DMS53 treated with DMSO at 0.1 percent for 48 hours (cell line): ENCODE measurements around the gene WWOX.

Source experiments
- DNase-seq: peaks from one replicate; lab custom pipeline; 2025; ENCODE audit not compliant: unreplicated experiment; lab: John Stamatoyannopoulos, UW

The WWOX gene

DNA sequence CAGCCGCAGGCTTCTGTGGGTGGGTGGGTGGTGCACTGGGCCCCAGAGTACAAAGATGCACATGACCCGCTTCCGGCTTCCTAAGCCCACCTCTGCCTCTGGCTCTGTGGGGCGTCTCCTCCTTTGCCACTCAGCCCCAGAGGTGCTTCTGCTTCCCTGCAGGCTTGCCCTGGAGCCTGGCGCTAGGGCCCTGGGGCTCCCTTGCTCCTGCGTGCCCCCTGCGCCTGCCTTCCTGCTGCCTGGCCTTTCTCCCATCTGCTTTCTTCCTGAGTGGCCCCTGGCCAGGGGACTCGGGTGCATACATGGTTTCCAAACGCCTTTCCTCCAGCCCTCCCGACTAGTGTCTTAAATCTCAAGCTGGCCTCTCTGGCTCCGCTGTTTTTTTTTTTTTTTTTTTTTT lies 3.4 kb downstream of the WWOX start:
- DNase-seq, result no peak

DNA sequence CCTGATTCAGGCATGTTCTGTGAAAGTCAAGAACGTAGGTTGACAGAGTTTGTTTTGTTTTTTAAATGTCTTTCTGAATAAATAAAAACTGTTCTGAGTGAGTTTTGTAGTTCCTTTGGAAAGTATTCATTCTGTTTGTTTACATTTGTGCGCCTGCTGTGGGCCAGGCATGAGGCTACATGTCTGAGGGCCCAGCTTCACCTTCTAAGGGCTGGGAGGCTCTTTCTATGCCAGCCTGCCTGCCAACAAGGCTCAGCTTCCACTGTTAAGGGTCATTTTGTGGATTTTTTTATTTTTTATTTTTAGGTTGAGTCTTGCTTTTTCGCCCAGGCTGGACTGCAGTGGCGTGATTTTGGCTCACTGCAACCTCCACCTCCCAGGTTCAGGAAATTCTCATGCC lies 6.1 kb downstream of the WWOX start:
- no peak for DNase-seq

- DNase-seq, result no peak
These were observed 7.2 kb downstream of the WWOX start for GRCh38 chr16:78106686-78107085.

- no peak for DNase-seq
These were observed 9.0 kb downstream of the WWOX start for GRCh38 chr16:78108451-78108850.

DNA sequence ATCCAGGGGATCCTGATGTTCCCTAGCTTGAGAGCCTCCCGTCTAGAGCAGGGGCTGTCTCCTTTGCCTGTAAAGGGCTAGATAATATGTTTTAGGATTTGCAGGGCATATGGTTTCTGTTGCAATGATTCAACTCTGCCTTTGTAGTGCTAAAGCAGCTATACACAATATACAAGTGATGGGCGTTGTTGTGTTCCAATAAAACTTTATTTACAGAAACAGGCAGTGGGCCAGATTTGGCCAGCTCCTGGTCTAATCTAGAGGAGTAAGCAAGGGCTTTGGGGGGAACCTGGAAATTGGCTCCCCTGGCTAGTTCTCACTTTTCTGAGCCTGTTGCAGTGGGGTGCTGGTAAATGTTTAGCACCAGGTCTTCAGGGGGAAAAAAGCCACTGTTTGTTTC lies 13.8 kb downstream of the WWOX start:
- no peak for DNase-seq

- no peak for DNase-seq
These were observed 16.2 kb downstream of the WWOX start for GRCh38 chr16:78115659-78116058.

GRCh38 chr16:78116946-78117345 lies 17.5 kb downstream of the WWOX start:
- no peak for DNase-seq

DNA sequence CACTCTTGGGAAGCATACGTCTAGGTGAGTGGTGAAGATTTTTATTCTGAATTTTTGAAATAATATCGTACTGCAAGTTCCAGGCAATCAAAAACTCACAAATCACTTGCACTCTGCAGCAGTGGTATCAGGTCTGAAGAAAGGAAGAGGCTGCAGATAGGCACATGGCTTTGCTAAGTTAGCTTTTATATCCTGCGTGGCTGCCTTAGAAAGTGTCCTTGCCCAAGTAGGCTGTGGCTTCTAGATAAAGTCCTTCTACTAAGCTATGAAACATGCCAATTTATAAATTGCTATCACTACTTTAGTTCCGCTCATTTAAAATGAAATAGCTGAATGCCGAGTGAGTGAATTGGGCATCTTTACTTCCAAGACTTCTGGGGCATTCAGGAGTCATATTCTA lies 17.9 kb downstream of the WWOX start:
- DNase-seq, result no peak

DNA sequence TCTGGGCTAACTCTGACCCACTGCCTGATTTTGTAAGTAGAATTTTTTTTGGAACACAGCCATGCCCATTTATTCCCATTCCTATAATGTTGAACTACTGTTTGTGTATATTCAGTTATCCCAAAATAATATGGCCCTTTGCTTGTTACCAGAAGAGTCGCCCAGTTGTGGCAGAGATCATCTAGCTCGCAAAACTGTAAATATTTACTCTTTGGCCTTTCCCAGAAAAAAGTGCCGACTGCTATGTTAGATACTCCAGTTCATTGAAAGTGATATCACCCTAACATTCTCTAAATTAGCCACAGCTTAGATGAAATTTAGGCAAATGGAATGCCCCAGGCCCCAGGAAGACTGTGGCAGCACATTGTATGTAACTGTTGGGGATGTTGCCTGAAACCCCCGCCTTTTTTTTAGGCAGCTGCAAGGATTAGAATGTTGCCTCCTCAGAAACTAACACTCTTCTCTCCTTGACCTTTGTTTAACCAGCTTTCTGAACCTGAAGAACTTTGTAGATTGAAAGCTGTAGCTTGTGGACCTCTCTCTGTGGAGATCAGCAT lies 19.1 kb downstream of the WWOX start:
- DNase-seq, result peak; percentile 9

DNA sequence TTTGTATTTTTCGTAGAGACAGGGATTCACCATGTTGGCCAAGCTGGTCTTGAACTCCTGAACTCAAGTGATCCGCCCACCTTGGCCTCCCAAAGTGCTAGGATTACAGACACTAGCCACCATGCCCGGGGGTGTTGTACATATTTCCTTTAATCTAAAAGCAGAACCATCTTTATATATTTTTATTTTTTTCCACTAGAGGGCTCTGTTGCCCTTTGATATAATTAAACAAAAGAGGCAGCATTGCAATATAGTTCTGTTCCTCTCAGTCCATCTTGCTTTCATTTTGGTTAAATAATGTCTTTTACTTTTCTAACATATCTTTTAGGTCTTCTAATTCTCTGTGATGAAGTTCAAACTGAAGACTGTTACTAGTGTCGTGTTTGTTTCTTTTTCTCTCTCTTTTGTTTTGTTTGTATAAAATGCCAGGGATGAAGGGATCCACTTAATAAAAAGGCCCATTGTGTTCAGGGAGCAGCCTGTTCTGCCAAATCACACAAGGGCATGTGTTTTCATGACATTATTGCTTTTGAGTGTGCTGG lies 23.4 kb downstream of the WWOX start:
- DNase-seq, result peak; percentile 69

GRCh38 chr16:78125112-78125844 lies 25.8 kb downstream of the WWOX start:
- DNase-seq, result no peak

DNA sequence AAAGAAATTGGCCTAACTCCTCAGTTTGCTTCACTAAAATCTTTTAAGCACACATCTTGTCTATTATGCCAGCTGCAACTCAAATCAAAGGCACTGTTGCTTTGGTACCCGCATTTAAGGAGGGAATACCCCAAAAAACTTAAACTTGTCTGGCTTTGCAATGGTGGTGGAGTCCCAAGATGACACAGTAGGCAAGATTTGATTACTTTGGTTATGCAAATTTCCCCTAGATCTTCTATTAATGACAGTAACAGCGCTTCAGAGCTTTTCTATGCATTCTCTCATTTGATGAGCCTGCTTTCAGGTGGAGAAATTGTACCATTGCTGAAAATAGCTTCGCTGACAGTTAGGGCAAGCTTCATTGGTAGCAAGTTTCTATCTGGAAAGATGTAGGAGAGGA lies 27.2 kb downstream of the WWOX start:
- DNase-seq, result no peak

- DNase-seq, result no peak
These were observed 27.7 kb downstream of the WWOX start for GRCh38 chr16:78127130-78127529.

- DNase-seq, result no peak
These were observed 29.5 kb downstream of the WWOX start for GRCh38 chr16:78128913-78129312.

GRCh38 chr16:78129349-78129748 lies 29.9 kb downstream of the WWOX start:
- DNase-seq, result no peak

GRCh38 chr16:78130083-78130608 lies 30.7 kb downstream of the WWOX start:
- no peak for DNase-seq

DNA sequence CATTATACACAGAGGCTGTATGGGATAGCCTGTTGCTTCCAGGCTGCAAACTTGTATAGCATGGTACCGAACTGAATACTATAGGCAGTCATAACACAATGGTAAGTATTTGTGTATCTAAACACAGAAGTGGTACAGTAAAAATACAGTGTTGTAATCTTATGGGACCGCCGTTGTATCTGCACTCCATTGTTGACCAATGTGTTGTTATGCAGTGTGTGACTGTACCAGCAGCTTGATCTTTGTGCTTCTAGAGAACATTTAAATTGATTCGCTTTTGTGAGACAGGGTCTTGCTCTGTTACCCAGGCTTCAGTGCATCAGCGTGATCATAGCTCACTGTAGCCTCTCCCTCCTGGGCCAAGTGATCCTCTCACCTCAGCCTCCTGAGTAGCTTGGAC lies 31.5 kb downstream of the WWOX start:
- no peak for DNase-seq

DNA sequence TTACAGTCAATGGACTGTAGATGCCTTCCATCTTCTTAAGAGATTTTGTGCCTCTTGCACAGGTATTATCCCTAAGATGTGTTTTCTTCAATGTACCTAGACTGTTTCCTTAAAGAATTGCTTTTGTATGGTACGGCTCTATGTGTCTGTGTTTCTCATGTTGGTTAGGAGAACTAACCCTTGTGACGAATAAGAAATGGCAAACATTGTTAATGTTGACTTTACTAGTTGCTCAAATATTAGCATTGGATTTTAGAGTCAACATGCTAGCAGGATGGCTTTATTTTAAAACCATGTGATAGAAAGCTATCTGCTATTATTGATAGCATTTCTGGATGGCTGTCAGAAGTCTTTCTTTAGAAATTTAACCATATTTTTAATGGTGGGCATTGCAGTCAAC lies 34.5 kb downstream of the WWOX start:
- DNase-seq, result peak; percentile 65

GRCh38 chr16:78134944-78135619 lies 35.6 kb downstream of the WWOX start:
- DNase-seq, result peak; percentile 52

GRCh38 chr16:78137179-78137578 lies 37.7 kb downstream of the WWOX start:
- DNase-seq, result no peak

- DNase-seq, result no peak
These were observed 38.5 kb downstream of the WWOX start for GRCh38 chr16:78137782-78138616.
